HG03108 (cell line): Measurements from ENCODE around the gene CFD.
"Not testable (repeated sequence)": the region's sequence is repeated elsewhere in the genome, so short reads cannot be mapped to it uniquely, and the experiment has no call there.

Experiments
- ATAC-seq: cut with Tn5 transposase; IDR thresholded peaks from one replicate; pipeline ENCODE4 v1.9.1; 2021; ENCODE audit warnings: moderate library complexity; ENCODE audit not compliant: unreplicated experiment

The CFD gene

DNA sequence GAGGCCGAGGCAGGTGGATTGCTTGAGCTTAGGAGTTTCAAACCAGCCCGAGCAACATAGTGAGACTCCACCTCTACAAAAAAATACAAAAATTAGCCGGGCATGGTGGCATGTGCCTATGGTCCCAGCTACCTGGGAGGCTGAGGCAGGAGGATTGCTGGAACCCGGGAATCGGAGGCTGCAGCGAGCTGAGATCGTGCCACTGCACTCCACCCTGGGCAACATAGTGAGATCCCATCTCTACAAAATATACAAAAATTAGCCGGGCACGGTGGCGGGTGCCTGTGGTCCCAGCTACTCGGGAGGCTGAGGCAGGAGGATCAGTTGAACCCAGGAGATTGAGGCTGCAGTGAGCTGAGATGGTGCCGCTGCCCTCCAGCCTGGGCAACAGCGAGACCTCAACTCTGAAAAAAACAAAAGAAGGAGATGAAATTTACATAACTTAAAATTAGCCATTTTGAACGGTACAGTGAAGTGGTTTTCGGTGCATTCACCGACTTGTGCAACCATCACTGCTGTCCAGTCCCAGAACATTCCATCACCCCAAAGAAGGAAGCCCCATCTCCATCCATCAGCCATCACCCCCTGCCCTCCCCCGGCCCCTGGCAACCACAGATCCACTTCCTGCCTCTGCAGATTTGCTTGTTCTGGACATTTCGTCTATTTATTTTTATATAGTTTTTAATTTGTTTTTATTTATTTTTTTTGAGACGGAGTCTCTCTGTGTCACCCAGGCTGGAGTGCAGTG lies 33.4 kb upstream of the CFD start:
- no peak for ATAC-seq

DNA sequence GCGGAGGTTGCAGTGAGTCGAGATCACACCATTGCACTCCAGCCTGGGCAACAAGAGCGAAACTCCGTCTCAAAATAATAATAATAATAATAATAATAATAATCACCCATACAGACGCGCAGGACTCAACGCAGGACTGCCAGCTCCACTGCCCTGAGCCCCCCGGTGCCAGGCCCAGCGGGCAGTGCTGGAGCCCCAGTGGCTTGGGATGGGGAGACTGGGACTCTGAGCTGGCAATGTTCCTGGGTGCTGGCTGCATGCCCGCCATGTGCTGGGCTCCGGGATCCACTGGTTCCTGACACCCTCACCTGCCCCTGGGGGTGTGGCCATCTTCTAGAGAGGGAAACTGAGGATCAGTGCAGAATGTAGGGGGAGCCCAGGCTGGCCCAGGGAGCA lies 32.2 kb upstream of the CFD start:
- ATAC-seq = no peak

DNA sequence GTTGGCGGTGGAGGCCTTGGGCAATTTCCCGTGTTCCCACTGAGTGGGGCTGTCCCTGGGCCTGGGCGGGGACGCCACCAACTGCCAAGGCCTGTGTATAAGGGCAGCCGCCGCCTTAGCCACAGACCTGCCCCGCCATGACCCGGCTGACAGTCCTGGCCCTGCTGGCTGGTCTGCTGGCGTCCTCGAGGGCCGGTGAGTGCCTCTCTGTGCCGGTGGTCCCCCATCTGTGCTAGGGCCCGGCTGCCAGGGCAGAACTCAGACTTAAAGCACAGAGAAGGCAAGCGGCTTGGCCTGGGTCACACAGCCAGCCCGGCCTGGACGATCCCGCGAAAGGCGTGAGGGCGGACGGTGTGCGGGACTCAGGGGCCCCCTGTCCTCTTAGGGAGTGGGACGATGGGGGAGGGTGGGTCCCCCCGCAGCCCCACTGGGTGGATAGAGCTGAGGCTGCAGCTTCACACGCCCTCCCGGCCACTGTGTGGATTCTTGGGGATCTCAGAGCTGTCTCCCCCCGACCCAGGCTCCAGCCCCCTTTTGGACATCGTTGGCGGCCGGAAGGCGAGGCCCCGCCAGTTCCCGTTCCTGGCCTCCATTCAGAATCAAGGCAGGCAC lies 31.6 kb upstream of the CFD start, which contains the start of gene AZU1:
Gene AZU1 (plus strand): TSS at position 128 of the 612 bp plus-strand sequence. CDS start 10 bp downstream, at position 138.
- no peak for ATAC-seq

DNA sequence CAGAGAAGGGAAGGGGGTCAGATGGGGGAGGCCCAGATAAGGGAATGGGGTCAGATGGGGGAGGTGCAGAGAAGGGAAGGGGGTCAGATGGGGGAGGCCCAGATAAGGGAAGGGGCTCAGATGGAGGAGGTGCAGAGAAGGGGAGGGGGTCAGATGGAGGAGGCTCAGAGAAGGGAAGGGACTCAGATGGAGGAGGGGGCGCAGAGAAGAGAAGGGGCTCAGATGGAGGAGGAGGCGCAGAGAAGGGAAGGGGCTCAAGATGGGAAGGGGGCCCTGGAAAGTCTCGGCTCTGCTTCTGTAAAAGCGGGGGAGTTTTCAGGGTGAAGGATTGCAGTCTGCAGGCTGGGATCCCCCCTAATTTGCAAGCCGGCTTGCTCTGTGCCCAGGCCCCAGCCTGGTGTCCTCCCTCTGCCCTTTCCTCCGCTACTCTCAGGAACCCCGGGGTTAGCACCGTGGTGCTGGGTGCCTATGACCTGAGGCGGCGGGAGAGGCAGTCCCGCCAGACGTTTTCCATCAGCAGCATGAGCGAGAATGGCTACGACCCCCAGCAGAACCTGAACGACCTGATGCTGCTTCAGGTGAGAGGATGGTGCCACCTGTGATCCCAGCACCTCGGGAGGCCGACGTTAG lies 30.2 kb upstream of the CFD start:
- no peak for ATAC-seq

DNA sequence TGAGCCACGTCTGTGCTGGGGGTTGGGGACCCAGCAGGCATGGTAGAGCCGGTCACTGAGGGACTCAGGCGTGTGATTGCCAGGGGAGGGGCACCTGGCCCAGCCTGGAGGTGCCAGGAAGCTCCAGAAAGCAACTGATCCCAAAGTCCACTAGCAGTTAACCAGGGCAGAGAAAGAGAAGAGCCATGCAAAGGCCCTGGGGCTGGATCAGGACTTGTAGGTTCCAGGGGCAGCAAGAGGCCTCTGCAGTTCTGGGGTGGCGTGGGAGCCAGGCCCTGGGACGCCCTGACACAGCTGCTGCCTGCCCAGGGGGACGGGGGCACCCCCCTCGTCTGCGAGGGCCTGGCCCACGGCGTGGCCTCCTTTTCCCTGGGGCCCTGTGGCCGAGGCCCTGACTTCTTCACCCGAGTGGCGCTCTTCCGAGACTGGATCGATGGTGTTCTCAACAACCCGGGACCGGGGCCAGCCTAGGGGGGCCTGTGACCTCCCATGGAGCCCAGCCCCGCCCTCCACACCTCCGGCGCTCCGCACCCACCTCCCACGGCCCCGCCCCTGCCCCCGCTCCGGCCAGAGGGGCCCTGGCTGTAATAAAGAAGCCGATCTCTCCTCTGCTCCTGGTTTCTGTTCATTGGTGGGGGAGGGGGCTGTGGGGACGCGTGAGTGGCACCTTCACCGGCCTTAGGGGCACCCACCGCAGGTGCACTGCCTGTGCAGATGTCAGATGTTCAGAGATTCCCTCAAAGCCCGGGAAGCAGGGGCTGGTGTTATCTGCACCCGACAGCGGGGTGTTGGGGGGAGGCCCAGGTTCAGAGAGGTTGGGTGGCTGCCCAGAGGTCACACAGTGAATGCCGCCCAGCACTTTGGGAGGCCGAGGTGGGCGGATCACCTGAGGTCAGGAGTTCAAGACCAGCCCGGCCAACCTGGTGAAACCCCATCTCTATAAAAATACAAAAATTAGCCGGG lies 27.8 kb upstream of the CFD start:
- no peak for ATAC-seq

DNA sequence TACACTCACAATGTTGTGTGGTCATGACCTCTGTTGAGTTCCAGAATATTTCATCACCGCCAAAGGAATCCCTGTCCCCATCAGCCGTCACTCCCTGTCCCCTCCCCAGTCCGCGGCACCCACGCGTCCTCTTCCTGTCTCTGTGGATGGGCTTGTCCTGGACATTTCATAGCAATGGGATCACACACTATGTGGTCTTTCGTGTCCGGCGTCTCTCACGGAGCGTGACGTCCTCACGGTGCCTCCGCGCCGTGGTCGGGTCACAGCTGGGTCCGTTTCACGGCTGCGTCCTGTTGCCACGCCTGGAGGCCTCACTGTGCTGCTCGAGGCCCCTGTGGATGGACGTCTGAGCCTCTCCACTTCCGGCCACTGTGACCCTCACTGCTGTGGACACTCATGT lies 25.2 kb upstream of the CFD start:
- no peak for ATAC-seq

DNA sequence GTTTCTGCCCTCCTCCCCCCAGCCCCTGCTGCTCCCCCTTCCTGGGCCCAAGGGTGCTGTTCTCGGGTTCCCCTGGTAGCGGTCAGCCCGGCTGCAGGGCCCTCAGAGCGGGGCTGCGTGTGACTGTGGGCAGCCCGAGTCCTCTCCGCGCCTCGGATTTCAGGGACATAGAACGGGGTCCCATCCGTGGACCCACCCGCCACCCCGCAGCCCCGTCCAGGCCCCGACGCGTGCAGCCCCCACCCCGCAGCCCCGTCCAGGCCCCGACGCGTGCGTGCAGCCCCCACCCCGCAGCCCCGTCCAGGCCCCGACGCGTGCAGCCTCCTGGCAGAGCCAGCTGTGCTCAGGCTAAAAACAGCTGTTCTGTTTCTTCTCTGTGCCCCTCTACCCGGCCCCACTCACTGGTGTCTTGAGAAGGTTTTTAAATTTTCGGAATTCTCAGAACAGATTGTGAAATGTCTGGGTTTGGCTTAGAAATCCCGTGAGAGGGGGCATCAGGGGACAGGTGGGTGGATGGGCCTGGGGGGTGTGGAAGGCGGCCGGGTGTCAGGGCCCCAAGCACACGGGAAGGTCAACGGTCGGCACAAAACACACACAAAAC lies 24.2 kb upstream of the CFD start:
- no peak for ATAC-seq

DNA sequence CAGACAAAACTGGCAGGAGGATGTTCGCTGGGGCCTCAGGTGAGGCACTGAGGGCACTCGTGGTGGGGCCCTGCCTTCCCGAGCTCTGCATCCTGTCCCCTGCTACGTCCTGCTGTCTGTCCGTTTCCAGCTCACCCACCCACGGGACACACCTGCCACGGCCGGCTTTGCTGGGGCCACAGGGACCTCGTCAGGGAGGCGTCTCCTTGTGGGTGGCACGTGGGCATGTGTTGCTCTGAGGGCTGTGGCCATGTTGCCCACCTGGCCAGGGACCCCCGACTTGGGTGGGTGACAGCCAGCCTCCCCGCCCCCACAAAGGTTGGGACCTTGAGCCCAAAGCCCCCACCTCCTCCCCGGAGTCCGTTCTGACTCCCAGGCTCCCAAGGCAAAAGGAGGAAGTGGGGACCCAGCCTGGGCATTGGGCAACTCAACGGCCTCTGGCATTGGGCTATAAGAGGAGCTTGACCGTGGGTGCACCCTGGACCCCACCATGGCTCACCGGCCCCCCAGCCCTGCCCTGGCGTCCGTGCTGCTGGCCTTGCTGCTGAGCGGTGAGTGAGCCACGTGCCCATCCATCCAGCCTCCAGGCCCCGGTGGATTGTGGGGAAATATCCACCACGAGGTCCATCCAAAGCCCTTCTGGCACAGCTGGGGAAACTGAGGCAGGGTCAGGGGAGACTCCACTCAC lies 18.8 kb upstream of the CFD start, which contains the start of gene PRTN3:
Gene PRTN3 (plus strand): TSS at position 481 of the 688 bp plus-strand sequence. CDS start 10 bp downstream, at position 491.
- no peak for ATAC-seq

DNA sequence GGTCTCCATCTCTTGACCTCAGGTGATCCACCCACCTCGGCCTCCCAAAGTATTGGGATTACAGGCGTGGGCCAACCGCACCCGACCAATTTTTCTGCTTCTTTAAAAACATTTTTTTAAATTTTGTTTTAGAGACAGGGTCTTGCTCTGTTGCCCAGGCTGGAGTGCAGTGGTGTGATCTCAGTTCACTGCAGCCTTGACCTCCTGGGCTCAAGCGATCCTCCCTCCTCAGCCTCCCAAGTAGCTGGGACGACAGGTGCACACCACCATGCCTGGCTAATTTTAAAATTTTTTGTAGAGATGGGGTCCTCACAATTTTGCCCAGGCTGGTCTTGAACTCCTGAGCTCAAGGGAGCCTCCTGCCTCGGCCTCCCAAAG lies 16.7 kb upstream of the CFD start:
- not testable (repeated sequence) for ATAC-seq

DNA sequence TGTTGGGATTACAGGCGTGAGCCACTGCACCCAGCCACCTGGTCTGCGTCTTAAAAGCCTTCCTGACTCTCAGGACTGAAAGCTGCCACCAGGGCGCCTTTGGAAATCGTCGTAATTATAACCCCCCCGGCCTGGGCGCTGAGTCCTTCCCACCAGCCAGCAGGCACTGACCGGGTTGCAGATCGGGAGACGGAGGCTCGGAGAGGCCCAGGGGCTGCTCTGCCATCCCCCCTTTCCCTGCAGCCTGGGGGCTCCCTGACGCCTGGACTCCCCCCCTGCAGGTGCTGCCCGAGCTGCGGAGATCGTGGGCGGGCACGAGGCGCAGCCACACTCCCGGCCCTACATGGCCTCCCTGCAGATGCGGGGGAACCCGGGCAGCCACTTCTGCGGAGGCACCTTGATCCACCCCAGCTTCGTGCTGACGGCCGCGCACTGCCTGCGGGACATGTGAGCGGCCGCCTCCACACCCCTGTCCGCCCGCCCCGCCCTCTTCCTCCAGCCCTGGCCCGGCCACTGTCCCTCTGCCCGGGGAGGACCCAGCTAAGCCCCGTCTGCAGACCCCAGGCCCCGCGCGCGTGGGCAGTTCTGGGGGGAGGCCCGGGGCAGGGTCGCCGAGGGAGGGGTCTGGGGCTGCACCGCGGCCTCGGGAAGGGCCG lies 16.2 kb upstream of the CFD start:
- ATAC-seq = no peak

DNA sequence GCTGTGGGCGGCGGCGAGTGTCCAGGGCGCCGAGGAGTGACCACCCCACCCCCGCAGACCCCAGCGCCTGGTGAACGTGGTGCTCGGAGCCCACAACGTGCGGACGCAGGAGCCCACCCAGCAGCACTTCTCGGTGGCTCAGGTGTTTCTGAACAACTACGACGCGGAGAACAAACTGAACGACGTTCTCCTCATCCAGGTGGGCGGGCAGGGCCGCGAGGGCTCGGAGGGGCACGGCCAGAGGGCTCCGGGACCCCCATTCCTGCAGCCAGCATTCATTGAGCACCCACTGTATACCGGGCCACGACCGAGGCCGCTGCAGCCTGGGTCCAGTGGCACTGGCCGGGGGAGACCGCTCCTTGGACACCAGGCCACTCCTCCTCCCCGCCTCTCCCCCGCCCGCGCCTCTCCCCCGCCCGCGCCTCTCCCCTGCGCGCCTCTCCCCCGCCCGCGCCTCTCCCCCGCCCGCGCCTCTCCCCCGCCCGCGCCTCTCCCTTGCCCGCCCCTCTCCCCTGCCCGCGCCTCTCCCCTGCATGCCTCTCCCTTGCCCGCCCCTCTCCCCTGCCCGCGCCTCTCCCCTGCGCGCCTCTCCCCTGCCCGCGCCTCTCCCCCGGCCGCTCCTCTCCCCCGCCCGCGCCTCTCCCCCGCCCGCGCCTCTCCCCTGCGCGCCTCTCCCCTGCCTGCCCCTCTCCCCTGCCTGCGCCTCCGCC lies 15.5 kb upstream of the CFD start:
- ATAC-seq = no peak

DNA sequence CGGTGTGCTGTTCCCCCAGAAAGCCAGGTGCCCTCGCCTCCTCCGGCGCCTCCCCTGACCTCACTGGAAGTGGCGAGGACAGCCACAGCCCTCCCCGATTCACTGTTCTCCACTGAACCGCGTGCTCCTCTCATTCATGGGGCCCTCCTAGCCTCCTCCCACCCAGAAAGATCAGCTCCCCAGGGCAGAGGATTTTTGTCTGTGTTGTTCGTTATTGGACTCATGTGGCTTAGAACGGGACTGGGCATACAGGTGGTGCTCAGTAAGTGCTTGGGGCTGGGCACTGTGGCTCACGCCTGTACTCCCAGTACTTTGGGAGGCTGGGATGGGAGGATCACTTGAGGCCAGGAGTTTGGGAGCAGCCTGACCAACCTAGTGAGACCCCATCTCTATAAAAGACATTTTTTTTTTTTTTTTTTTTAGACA lies 14.9 kb upstream of the CFD start:
- ATAC-seq = no peak

DNA sequence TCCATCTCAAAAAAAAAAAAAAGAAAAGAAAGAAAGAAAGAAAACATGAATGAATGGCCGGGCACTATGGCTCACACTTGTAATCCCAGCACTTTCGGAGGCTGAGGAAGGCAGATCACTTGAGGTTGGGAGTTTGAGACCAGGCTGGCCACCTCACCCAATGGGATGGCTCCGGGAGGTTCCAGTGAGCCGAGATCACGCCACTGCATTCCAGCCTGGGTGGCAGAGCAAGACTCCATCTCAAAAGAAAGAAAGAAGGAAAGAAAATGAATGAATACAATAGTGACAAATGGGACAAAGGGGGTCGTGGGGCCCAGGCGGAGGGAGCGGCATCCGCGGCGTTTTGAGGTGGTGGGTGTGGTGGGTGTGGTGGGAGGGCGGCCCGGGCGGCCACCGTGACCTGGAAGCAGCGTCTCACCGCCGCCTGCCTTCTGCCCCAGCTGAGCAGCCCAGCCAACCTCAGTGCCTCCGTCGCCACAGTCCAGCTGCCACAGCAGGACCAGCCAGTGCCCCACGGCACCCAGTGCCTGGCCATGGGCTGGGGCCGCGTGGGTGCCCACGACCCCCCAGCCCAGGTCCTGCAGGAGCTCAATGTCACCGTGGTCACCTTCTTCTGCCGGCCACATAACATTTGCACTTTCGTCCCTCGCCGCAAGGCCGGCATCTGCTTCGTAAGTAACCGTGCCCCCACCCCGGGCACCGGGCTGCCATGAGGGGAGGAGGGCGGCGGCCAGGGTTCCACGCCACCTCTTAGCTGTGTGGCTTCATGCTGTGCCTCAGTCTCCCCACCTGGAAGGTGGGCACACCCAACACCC lies 13.6 kb upstream of the CFD start:
- ATAC-seq = no peak

DNA sequence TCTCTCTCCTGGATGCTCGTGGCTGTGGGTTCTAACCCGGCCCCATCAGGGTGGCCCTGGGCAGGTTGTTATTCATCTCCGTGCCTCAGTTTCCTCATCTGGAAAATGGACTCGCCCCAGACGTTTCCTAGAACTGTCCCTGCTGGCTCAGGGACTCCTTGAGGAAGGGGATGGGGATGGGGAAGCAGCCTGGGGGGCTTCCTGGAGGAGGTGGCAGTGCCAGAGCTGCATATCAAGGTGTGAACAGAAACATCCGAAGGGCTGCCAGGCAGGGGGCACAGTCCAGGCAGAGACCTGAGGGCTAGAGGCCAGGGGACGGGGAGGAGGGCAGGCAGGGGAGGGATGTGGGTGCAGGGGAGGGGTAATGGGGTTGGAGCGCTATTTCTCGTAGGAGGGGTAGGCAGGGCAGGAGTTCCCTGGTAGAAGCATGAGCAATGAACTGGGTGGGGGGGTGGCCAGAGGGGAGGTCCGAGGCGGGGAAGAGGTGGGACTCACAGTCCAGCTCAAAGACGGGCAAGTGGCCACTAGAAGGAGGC lies 11.0 kb upstream of the CFD start:
- ATAC-seq = no peak

DNA sequence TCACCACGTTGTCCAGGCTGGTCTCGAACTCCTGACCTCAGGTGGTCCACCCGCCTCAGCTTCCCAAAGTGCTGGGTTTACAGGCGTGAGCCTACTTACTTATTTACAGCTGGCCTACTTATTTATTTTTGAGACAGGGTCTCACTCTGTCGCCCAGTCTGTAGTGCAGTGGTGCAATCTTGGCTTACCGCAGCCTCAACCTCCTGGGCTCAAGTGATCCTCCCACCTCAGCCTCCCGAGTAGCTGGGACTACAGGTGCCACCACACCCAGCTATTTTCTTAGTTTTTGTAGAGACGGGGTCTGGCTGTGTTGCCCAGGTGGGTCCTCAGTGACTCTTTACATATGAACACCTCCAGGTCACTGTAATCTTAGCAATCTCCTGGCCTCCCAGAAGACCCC lies 10.3 kb upstream of the CFD start:
- ATAC-seq = not testable (repeated sequence)

DNA sequence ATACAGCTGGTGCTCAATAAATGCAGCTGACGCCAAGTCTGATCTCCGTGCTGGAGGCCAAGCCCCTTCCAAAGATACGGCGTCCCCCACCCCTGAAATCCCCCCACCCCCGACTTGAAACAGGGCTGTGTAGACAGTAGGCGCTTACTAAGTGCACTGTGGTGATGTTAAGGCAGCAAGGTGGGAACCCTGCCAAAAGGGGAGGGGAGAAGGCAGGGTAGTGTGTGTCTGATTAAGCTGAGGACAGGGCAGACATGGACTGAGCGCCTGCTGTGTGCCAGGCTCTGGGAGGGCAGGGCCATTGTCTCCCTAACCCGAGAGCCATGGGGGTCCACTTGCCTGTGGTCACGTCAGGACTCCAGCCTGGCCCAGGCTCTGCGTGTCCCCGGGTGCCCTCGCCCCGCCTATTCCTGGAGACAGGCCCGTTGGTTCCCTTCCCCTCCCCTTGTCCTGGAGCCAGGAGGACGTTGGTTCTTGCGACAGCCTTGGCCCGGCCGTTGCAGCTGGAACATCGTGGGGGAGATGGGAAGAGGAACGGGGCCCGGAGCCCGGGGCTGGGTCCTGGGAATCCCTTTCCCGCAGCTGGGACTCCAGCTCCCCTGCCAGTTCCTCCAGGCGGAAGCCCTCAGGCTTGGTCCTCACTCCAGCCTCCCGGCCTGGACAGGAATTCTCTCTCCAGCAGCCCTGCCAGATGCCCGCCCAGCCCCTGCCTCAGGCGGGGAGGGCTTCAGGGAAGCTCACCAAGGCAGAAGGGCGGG lies 9.1 kb upstream of the CFD start:
- ATAC-seq = no peak

DNA sequence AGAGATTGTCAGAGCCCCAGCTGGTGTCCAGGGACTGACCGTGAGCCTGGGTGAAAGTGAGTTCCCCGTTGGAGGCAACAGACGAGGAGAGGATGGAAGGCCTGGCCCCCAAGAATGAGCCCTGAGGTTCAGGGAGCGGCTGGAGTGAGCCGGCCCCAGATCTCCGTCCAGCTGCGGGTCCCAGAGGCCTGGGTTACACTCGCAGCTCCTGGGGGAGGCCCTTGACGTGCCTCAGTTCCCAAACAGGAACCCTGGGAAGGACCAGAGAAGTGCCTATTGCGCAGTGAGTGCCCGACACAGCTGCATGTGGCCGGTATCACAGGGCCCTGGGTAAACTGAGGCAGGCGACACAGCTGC lies 8.5 kb upstream of the CFD start:
- no peak for ATAC-seq
